ENCODE measurements around the gene FOXL1. TPM values are rescaled to one million over a fixed set of nuclear protein-coding genes. Genes with fewer than 3 reads are reported as not detected.

The FOXL1 gene
- total and polyA plus RNA-seq, 2 of the 13 experiments (the other 11 are each of a cell fraction or from before 2014, with no cell fraction given) = not detected

DNA sequence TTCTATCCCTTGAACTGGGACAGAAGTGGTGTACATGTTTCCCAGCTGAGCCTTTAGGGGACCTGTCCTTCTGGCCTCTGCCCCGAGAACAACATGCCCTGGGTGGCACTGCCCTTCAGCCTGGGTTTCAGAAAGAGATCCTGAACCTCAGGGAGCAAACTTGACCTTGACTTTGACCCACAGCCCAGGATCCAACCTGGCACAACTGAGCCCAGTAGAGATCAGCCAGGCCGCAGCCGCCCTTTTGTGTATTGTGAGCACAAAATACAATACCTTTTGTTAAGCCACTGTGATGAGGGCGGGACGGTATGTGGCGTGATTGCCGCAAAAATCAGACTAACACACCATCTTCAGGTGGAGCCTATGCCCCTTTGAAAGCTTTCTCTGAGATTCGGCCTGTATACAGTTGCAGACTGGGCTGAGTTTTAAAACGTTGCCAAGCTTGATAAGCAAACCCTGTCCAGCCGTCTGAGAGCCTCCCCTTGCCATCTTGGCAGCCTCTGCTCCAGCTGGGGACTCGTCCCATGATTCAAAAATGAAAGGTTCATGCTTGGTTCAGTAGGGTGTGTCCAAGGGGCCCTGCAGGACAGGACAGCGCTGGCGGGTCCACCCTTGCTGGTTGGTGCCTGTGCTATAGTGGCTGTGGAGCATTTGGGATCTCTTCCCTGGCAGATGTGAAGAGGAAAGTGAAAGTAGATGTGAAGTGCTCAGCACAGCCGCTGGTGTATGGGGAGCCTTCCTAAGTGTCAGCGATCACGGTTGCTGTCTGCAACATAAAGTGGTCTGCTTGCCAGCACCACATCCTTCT lies 40.3 kb downstream of the FOXL1 start:
- Histone ChIP-seq H3K4me2 (ENCODE audit: low read depth, low read length) (0 out of 2 replicates have a peak overlapping the region, but pooled peaks have one; percentile 3), H3K4me3 (replicated peaks in 1 of 3; ENCODE audit: insufficient read depth in 1 of 3, low read depth in 2 of 3, low read length in 3 of 3) (peak overlapping the region in 1 of 3 experiments; percentile 17; a peak in 1 of 6 replicates), H3K27ac (ENCODE audit: extremely low read length, insufficient read depth, low read length) (no peak overlapping the region), H3K4me1 (ENCODE audit: insufficient read depth, low read length) (no peaks in the 10 kb centered on the region), H3K9me3 (ENCODE audit: low read length) (no peaks in the 10 kb centered on the region), H3K36me3 (replicated peaks in 1 of 2; ENCODE audit: control insufficient read depth in 1 of 2, insufficient read depth in 2 of 2, low read length in 2 of 2) (no peaks in the 10 kb centered on the region), H3K27me3 (ENCODE audit: control insufficient read depth in 1 of 2, insufficient read depth in 2 of 2, low read length in 2 of 2) (peaks cover 10 to 39% of the 10 kb centered on the region in 2 experiments; a peak in 4 of 5 replicates), H3K79me2 (ENCODE audit: insufficient read depth, low read length) (no peaks in the 10 kb centered on the region), H4K20me1 (ENCODE audit: insufficient read depth, low read length) (no peaks in the 10 kb centered on the region), H2AFZ (ENCODE audit: low read length) (no peak overlapping the region), H3K9ac (ENCODE audit: insufficient read depth, low read depth, low read length) (no peak overlapping the region)
- BruUV-seq (replicated peaks) = no TSS peak
- POLR2A ChIA-PET = no interaction called here
- in situ Hi-C loops (cut with HindIII; ENCODE audit: extremely low pct_ligation_motif_present, low pct_unique_long_range_greater_than_20kb) (no loop called here), intact Hi-C loops (cut with micrococcal nuclease; ENCODE audit: unreplicated experiment) (no loop called here)
- DNase-seq (ENCODE audit: low spot score) (no peak), FAIRE-seq (no peak), ATAC-seq (peak; percentile 55)
- CTCF ChIA-PET (ENCODE audit: low intra/inter-chr PET ratio, low total read pairs) = no interaction called here
- WGBS (ENCODE audit: low lambda C conversion rate) = 46% methylated on average over 13 of the region's 16 CpGs
- TF ChIP-seq TEAD3 (CRISPR knock-in tag; optimal IDR thresholded peaks at IDR 0.05; ENCODE audit: borderline replicate concordance) (no peak), MTF2 (CRISPR knock-in tag; IDR thresholded peaks at IDR 0.05; ENCODE audit: borderline replicate concordance) (no peak), CTCF (CRISPR knock-in tag; IDR thresholded peaks at IDR 0.05) (no peak), BORCS8-MEF2B (CRISPR knock-in tag; IDR thresholded peaks at IDR 0.05) (no peak), ATF7-NPFF (CRISPR knock-in tag; IDR thresholded peaks at IDR 0.05; ENCODE audit: low read depth) (no peak), ETV6 (CRISPR knock-in tag; conservative IDR thresholded peaks at IDR 0.05) (no peak), SALL1 (CRISPR knock-in tag; IDR thresholded peaks at IDR 0.05) (no peak), MIER3 (CRISPR knock-in tag; IDR thresholded peaks at IDR 0.05; ENCODE audit: borderline replicate concordance) (no peak), ZNF883 (CRISPR knock-in tag; IDR thresholded peaks at IDR 0.05; ENCODE audit: not compliant biosample characterization) (no peak), ZEB1 (IDR thresholded peaks at IDR 0.05; ENCODE audit: insufficient replicate concordance, low read depth) (no peak), ZNF546 (CRISPR knock-in tag; conservative IDR thresholded peaks at IDR 0.05) (no peak), NFYC (CRISPR knock-in tag; IDR thresholded peaks at IDR 0.05) (no peak), ZKSCAN1 (IDR thresholded peaks at IDR 0.05; ENCODE audit: low read length) (no peak)
- TF ChIP-seq, protein P1, sequence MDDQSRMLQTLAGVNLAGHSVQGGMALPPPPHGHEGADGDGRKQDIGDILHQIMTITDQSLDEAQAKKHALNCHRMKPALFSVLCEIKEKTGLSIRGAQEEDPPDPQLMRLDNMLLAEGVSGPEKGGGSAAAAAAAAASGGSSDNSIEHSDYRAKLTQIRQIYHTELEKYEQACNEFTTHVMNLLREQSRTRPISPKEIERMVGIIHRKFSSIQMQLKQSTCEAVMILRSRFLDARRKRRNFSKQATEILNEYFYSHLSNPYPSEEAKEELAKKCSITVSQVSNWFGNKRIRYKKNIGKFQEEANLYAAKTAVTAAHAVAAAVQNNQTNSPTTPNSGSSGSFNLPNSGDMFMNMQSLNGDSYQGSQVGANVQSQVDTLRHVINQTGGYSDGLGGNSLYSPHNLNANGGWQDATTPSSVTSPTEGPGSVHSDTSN (CRISPR knock-in tag; IDR thresholded peaks at IDR 0.05; ENCODE audit: borderline replicate concordance) = no peak
- TF ChIP-seq, protein P2, sequence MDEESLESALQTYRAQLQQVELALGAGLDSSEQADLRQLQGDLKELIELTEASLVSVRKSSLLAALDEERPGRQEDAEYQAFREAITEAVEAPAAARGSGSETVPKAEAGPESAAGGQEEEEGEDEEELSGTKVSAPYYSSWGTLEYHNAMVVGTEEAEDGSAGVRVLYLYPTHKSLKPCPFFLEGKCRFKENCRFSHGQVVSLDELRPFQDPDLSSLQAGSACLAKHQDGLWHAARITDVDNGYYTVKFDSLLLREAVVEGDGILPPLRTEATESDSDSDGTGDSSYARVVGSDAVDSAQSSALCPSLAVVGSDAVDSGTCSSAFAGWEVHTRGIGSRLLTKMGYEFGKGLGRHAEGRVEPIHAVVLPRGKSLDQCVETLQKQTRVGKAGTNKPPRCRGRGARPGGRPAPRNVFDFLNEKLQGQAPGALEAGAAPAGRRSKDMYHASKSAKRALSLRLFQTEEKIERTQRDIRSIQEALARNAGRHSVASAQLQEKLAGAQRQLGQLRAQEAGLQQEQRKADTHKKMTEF (CRISPR knock-in tag; IDR thresholded peaks at IDR 0.05) = no peak
- TF ChIP-seq, protein P3, sequence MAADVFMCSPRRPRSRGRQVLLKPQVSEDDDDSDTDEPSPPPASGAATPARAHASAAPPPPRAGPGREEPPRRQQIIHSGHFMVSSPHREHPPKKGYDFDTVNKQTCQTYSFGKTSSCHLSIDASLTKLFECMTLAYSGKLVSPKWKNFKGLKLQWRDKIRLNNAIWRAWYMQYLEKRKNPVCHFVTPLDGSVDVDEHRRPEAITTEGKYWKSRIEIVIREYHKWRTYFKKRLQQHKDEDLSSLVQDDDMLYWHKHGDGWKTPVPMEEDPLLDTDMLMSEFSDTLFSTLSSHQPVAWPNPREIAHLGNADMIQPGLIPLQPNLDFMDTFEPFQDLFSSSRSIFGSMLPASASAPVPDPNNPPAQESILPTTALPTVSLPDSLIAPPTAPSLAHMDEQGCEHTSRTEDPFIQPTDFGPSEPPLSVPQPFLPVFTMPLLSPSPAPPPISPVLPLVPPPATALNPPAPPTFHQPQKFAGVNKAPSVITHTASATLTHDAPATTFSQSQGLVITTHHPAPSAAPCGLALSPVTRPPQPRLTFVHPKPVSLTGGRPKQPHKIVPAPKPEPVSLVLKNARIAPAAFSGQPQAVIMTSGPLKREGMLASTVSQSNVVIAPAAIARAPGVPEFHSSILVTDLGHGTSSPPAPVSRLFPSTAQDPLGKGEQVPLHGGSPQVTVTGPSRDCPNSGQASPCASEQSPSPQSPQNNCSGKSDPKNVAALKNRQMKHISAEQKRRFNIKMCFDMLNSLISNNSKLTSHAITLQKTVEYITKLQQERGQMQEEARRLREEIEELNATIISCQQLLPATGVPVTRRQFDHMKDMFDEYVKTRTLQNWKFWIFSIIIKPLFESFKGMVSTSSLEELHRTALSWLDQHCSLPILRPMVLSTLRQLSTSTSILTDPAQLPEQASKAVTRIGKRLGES (CRISPR knock-in tag; IDR thresholded peaks at IDR 0.05; ENCODE audit: borderline replicate concordance) = no peak
